Mesendoderm (in vitro differentiated cells): ENCODE data around the gene CYFIP2.

Experiments
- DNase-seq: peaks from one replicate; pipeline ENCODE4 v3.0.0; 2013
- H2AK5ac ChIP-seq: 2 replicates; pipeline ENCODE4 v1.6.1; 2013; ENCODE audit warnings: low read length, inconsistent platforms
- H2BK120ac ChIP-seq: 2 replicates; pipeline ENCODE4 v1.6.1; 2013; ENCODE audit warnings: low read depth, mild to moderate bottlenecking, low read length, moderate library complexity, mixed read lengths
- H2BK15ac ChIP-seq: replicated peaks from 2 replicates; pipeline ENCODE4 v1.6.1; 2013; ENCODE audit warnings: low read depth, mild to moderate bottlenecking, moderate library complexity
- H2BK5ac ChIP-seq: 2 replicates; pipeline ENCODE4 v1.6.1; 2013; ENCODE audit warnings: low read length, inconsistent platforms
- H3K18ac ChIP-seq: 2 replicates; pipeline ENCODE4 v1.6.1; 2013; ENCODE audit warnings: mild to moderate bottlenecking, low read length, mixed read lengths
- H3K23ac ChIP-seq: one replicate; pipeline ENCODE4 v1.6.1; 2013; ENCODE audit warnings: low read length
- H3K27ac ChIP-seq: 2 replicates; pipeline ENCODE4 v1.5.1; 2013; ENCODE audit warnings: low read depth, mild to moderate bottlenecking, inconsistent platforms, low read length, moderate library complexity
- H3K27me3 ChIP-seq: 2 replicates; pipeline ENCODE4 v1.6.1; 2013; ENCODE audit warnings: low read length, control low read depth, mild to moderate bottlenecking, inconsistent platforms; ENCODE audit not compliant: insufficient read depth, poor library complexity
- H3K36me3 ChIP-seq: 2 replicates; pipeline ENCODE4 v1.6.1; 2013; ENCODE audit warnings: low read length, inconsistent platforms; ENCODE audit not compliant: control insufficient read depth, insufficient read depth
- H3K4ac ChIP-seq: one replicate; pipeline ENCODE4 v1.6.1; 2013; ENCODE audit warnings: low read depth, mild to moderate bottlenecking, low read length, moderate library complexity
- H3K4me1 ChIP-seq: 2 replicates; pipeline ENCODE4 v1.6.1; 2013; ENCODE audit warnings: low read depth, low read length, inconsistent platforms; ENCODE audit not compliant: control insufficient read depth
- H3K4me2 ChIP-seq: 2 replicates; pipeline ENCODE4 v1.6.1; 2013; ENCODE audit warnings: low read length
- H3K4me3 ChIP-seq: 2 replicates; pipeline ENCODE4 v1.5.1; 2013; ENCODE audit warnings: mild to moderate bottlenecking, low read length
- H3K56ac ChIP-seq: one replicate; pipeline ENCODE4 v1.6.1; 2013; ENCODE audit warnings: low read length
- H3K79me1 ChIP-seq: 2 replicates; pipeline ENCODE4 v1.6.1; 2013; ENCODE audit warnings: low read length, inconsistent platforms
- H3K79me2 ChIP-seq: 2 replicates; pipeline ENCODE4 v1.6.1; 2013; ENCODE audit warnings: mild to moderate bottlenecking, low read length; ENCODE audit not compliant: control insufficient read depth, insufficient read depth
- H3K9ac ChIP-seq: 2 replicates; pipeline ENCODE4 v1.6.1; 2013; ENCODE audit warnings: low read length, inconsistent platforms
- H4K5ac ChIP-seq: one replicate; pipeline ENCODE4 v1.6.1; 2013; ENCODE audit warnings: low read length
- H4K8ac ChIP-seq: one replicate; pipeline ENCODE4 v1.6.1; 2013; ENCODE audit warnings: low read depth, mild to moderate bottlenecking, control low read depth, low read length, moderate library complexity
- WGBS: extraction: QIAGEN DNeasy Blood & Tissue Kit; methylation state at CpG from one replicate; pipeline ENCODE4 v1.1.7; 2013; ENCODE audit warnings: low lambda C conversion rate, missing lambda C conversion rate; ENCODE audit not compliant: insufficient coverage; ENCODE audit errors: extremely low coverage; 5-methylcytosine and 5-hydroxymethylcytosine counted together

Gene CYFIP2

DNA sequence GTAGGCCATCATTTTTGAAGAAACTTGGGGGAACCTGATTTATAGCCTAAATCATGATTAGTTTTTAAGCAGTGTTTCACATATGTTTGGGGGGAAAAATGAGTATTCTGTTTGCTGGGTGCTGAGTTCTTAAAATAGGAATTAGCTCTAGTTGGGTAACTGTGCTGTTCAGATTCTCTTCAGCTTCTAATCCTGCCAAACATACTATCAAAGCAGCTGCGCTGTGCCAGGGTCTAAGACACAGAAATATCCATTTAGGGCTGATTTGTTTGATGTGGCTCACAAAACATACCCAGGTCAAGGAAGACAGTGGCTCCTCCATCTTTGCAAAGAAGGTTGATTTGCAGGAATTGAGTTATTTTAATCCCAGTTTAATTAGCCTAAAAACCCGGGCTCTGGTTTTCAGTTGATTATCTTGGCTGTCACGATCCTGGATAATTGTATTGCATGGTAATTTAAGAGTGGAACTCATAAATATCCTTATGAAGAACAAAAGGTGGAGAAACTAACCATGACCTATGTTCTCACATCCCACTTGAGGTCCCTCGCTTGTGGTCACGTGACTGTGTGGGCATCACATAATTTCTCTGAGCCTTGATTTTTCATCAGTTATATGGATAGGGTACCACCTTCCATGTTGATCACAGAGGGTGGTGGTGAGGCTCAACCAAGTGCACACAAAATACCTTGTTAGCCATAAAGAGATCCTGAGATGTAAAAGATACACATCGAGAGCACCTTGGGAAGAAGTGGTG is 18.7 kb downstream of the CYFIP2 start:
- Histone ChIP-seq H3K56ac (no peak overlapping the region), H2BK120ac (no peak overlapping the region), H3K18ac (no peak overlapping the region)

DNA sequence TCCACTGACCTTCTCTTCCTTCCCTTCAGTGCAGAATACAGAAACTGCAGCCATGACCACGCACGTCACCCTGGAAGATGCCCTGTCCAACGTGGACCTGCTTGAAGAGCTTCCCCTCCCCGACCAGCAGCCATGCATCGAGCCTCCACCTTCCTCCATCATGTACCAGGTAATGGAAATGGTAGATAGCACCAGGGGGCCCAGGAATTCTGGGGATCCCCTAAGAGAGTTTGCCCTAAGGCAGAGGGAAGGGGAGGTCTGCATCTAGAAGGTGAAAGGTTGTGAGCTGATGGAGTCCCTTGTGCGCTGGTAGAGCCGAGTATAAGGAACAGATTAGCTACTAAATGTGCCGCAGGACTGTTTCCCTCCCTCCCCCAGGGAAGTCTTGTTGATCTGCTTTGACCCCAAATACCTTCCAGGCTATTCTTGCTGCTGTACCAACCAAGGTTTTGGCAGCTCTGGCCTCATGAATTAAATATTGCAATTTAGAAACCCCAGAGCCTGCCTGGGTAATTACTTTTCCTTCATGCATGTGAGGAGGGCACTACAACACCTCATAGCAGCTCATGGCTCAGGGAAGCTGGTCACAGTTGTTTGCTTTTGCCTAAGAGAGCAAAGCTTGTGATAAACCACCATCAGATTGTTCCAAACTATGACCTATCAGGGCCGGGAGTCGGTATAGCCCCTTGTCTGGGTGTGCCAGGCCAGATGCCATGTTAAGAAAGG is 19.6 kb downstream of the CYFIP2 start:
- no peak overlapping the region for H3K27ac ChIP-seq
- no peak overlapping the region for H3K56ac ChIP-seq
- H3K4me2 ChIP-seq = no peak overlapping the region
- H3K79me2 ChIP-seq = no peaks in the 10 kb centered on the region
- H3K79me1 ChIP-seq = no peaks in the 10 kb centered on the region
- H3K18ac ChIP-seq = no peak overlapping the region
- no peak overlapping the region for H3K4me3 ChIP-seq
- no peak overlapping the region for H4K8ac ChIP-seq
- WGBS = no CpG with 5 or more reads among the region's 10 CpGs
- no peak overlapping the region for H2BK120ac ChIP-seq
- H2BK15ac ChIP-seq = no peak overlapping the region
- H3K9ac ChIP-seq = no peak overlapping the region
- H2AK5ac ChIP-seq = no peak overlapping the region
- H3K27me3 ChIP-seq = no peaks in the 10 kb centered on the region
- H2BK5ac ChIP-seq = no peak overlapping the region
- H3K36me3 ChIP-seq = no peaks in the 10 kb centered on the region
- H3K4ac ChIP-seq = no peak overlapping the region
- no peaks in the 10 kb centered on the region for H3K4me1 ChIP-seq
- no peak overlapping the region for H3K23ac ChIP-seq
- no peak overlapping the region for H4K5ac ChIP-seq
- DNase-seq = no peak

More for the DNA sequence above, 18.7 kb downstream of the CYFIP2 start:
- no CpG with 5 or more reads among the region's 6 CpGs for WGBS
- H3K27me3 ChIP-seq = no peaks in the 10 kb centered on the region
- no peaks in the 10 kb centered on the region for H3K4me1 ChIP-seq
- H2AK5ac ChIP-seq = no peak overlapping the region
- no peak for DNase-seq
- H2BK5ac ChIP-seq = no peak overlapping the region
- no peak overlapping the region for H3K4me3 ChIP-seq
- H4K5ac ChIP-seq = no peak overlapping the region
- H4K8ac ChIP-seq = no peak overlapping the region
- no peaks in the 10 kb centered on the region for H3K79me1 ChIP-seq
- no peak overlapping the region for H3K27ac ChIP-seq
- no peak overlapping the region for H2BK15ac ChIP-seq
- H3K9ac ChIP-seq = no peak overlapping the region
- no peaks in the 10 kb centered on the region for H3K36me3 ChIP-seq
- H3K4ac ChIP-seq = no peak overlapping the region
- H3K4me2 ChIP-seq = no peak overlapping the region
- no peaks in the 10 kb centered on the region for H3K79me2 ChIP-seq
- no peak overlapping the region for H3K23ac ChIP-seq

DNA sequence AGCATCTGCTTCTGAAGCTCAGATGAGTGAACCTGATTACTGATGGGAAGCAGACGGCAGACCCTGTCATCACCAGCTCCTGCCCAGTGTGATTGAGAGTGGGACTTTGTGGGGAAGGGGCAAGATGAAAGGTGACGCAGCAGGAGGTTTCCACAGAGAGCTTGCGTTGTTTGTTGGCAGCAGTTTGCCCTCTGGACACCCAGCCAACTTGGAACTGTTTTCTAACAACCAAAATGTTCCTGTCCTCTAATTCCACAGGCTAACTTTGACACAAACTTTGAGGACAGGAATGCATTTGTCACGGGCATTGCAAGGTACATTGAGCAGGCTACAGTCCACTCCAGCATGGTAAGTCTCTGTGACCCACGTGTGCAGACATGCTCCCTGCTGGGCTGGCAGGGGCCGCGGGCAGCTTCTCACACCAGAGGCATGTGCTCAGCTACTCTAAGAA is 20.9 kb downstream of the CYFIP2 start:
- Histone ChIP-seq H2AK5ac (no peak overlapping the region), H3K9ac (no peak overlapping the region), H2BK120ac (no peak overlapping the region), H3K4ac (no peak overlapping the region), H4K5ac (no peak overlapping the region), H3K27me3 (no peaks in the 10 kb centered on the region), H3K56ac (no peak overlapping the region), H3K4me3 (no peak overlapping the region), H2BK15ac (no peak overlapping the region), H4K8ac (no peak overlapping the region), H3K23ac (no peak overlapping the region), H3K36me3 (no peaks in the 10 kb centered on the region), H3K79me1 (no peaks in the 10 kb centered on the region), H3K79me2 (no peaks in the 10 kb centered on the region), H3K4me2 (no peak overlapping the region), H3K4me1 (no peaks in the 10 kb centered on the region), H3K18ac (no peak overlapping the region), H2BK5ac (no peak overlapping the region), H3K27ac (no peak overlapping the region)
- no CpG with 5 or more reads among the region's 7 CpGs for WGBS
- no peak for DNase-seq

DNA sequence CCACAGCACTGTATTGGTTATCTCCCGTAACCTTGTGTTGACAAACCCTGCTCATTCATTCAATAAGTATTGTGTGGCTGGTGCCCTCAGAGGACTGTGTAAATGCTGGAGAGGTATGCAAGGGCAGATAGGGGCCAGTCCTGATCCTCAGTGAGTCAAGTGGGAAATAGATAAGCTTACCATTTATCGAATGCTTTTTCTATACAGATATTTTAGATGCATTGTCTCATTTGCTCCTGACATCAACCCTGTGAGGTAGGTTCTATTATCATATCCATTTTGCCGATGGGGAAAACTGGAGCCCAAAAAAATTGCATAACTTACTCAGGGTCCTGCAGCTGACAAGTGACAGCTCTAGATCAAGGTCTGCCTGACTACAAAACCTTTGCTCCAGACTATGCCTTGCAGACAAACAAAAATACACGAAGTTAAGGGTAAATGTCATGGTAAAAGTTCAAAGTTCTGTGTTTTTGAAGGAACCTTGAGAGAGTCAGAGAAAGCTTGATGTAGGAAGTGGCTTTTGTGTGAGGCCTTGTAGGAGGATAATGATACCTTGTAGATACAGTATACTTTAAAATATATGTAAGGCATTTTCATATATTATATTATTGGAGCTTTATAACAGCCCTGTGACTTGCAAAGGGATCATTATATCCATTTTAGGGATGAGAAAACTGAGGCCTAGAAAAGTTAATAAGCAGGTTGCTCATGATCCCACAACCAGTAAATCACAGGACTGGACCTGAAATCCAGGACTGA is 22.7 kb downstream of the CYFIP2 start:
- H3K9ac ChIP-seq = no peak overlapping the region
- no peak overlapping the region for H3K27ac ChIP-seq

DNA sequence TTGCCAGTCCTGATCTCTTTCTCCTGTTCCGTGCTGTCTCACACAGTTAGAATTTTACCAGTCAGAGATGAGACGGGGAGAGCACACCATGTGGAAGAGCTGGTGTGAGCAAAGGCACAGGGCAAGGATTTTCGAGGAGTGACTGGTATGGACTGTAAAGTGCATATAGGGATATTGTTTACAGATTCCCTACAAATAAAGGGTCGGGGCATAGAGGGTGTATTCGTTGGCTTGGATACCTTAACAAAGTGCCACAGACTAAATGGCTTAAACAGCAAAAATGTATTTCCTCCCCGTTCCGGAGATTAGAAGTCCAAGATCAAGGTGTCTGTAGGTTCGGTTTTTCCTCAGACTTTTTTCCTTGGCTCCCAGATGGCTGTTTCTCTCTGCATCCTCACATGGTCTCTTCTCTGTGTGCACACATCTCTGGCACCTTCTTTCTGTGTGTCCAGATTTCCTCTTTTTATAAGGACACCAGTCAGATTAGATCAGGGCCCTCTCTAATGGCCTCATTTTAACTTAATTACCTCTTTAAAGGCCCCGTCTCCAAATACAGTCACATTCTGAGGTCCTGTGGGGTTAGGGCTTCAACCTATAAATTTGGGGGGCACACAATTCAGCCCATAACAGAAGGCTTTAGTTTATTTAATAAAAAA is 23.4 kb downstream of the CYFIP2 start:
- H3K27me3 ChIP-seq = no peaks in the 10 kb centered on the region
- no peak overlapping the region for H2BK120ac ChIP-seq
- H3K4me2 ChIP-seq = no peak overlapping the region
- H3K27ac ChIP-seq = no peak overlapping the region
- no peak overlapping the region for H3K9ac ChIP-seq
- H3K56ac ChIP-seq = no peak overlapping the region
- DNase-seq = no peak
- H2BK5ac ChIP-seq = no peak overlapping the region
- H3K4ac ChIP-seq = no peak overlapping the region
- H2AK5ac ChIP-seq = no peak overlapping the region
- no peaks in the 10 kb centered on the region for H3K79me1 ChIP-seq
- H4K8ac ChIP-seq = no peak overlapping the region
- no peaks in the 10 kb centered on the region for H3K36me3 ChIP-seq
- no peaks in the 10 kb centered on the region for H3K4me1 ChIP-seq
- H2BK15ac ChIP-seq = no peak overlapping the region
- no peak overlapping the region for H3K4me3 ChIP-seq
- H3K18ac ChIP-seq = no peak overlapping the region
- no peak overlapping the region for H3K23ac ChIP-seq
- no CpG with 5 or more reads among the region's 9 CpGs for WGBS
- H3K79me2 ChIP-seq = no peaks in the 10 kb centered on the region
- no peak overlapping the region for H4K5ac ChIP-seq

More for the DNA sequence above, 22.7 kb downstream of the CYFIP2 start:
- Histone ChIP-seq H2BK5ac (no peak overlapping the region), H4K8ac (no peak overlapping the region), H4K5ac (no peak overlapping the region), H3K4ac (no peak overlapping the region), H3K18ac (no peak overlapping the region), H3K4me1 (no peaks in the 10 kb centered on the region), H3K79me1 (no peaks in the 10 kb centered on the region), H3K56ac (no peak overlapping the region), H3K79me2 (no peaks in the 10 kb centered on the region), H2AK5ac (no peak overlapping the region), H3K4me3 (no peak overlapping the region), H3K23ac (no peak overlapping the region), H3K36me3 (no peaks in the 10 kb centered on the region), H2BK15ac (no peak overlapping the region), H3K27me3 (no peaks in the 10 kb centered on the region), H3K4me2 (no peak overlapping the region), H2BK120ac (no peak overlapping the region)
- DNase-seq = no peak
- no CpG with 5 or more reads among the region's 4 CpGs for WGBS
